ENCODE measurements around the gene RFLNA.

- TF ChIP-seq CTCF (IDR thresholded peaks at IDR 0.05) (no peak), EZH2 (IDR thresholded peaks at IDR 0.05; ENCODE audit: borderline replicate concordance, insufficient read depth, low read depth, low read length, poor library complexity, severe bottlenecking) (no peak)
Observed at GRCh38 chr12:124289634-124290600, 5.0 kb upstream of the RFLNA start.
